HEK293 (cell line): Measurements from ENCODE around the gene RNF40.
A peak's percentile ranks its signal among the peaks of the same experiment; 100 is the strongest.

Experiments used
- CTCF ChIA-PET: fragments of 350-600 bp; formaldehyde crosslinking; extraction: SDS; loops from one replicate; lab custom pipeline; 2021; ENCODE audit warnings: antibody characterized with exemption; lab: Yijun Ruan, JAX
- POLR2A ChIA-PET: fragments of 300-600 bp; formaldehyde crosslinking; extraction: SDS; loops from one replicate; lab custom pipeline; 2020; ENCODE audit warnings: antibody characterized with exemption, inconsistent platforms; lab: Yijun Ruan, JAX
- H3K27ac ChIP-seq: fragments of 200-500 bp; sonication (Bioruptor generic); 2 replicates; pipeline ENCODE4 v1.5.1; 2014; ENCODE audit warnings: low read depth, low read length, control low read depth, inconsistent platforms; ENCODE audit errors: extremely low read depth
- H3K36me3 ChIP-seq, 2 experiments: fragments of 200-500 bp in 1 of 2; sonication (Bioruptor generic) in 1 of 2; 1 replicate in 1 of 2; 2 replicates in 1 of 2; pipeline ENCODE4 v1.5.1; 2014 to 2017; ENCODE audit warnings: inconsistent platforms in 2 of 2, low read length in 2 of 2; ENCODE audit not compliant: control insufficient read depth in 2 of 2, insufficient read depth in 1 of 2
- H3K4me1 ChIP-seq: fragments of 200-500 bp; sonication (Bioruptor generic); 2 replicates; pipeline ENCODE4 v1.5.1; 2014; ENCODE audit warnings: mild to moderate bottlenecking, low read length, inconsistent platforms; ENCODE audit not compliant: control insufficient read depth, insufficient read depth
- H3K4me3 ChIP-seq: 2 replicates; pipeline ENCODE4 v1.5.1; 2011; ENCODE audit warnings: low read depth, mild to moderate bottlenecking, control low read depth, low read length, moderate library complexity
- H3K9me3 ChIP-seq: fragments of 200-500 bp; sonication (Bioruptor generic); 2 replicates; pipeline ENCODE4 v1.5.1; 2014; ENCODE audit warnings: low read depth, low read length, inconsistent platforms; ENCODE audit not compliant: control insufficient read depth, insufficient read depth
- SP2 ChIP-seq: fragments of 450-650 bp; formaldehyde crosslinking; IDR thresholded peaks from 2 replicates; pipeline ENCODE4 v1.5.1; 2016; ENCODE audit warnings: missing biosample characterization, missing genetic modification characterization
- WT1 ChIP-seq: fragments of 450-650 bp; formaldehyde crosslinking; IDR thresholded peaks from 2 replicates; pipeline ENCODE4 v1.5.1; 2016; ENCODE audit warnings: missing biosample characterization, missing genetic modification characterization
- YY1 ChIP-seq: fragments of 450-650 bp; formaldehyde crosslinking; IDR thresholded peaks from 2 replicates; pipeline ENCODE4 v1.5.1; 2018; ENCODE audit warnings: missing biosample characterization, missing genetic modification characterization
- ZFP37 ChIP-seq: fragments of 450-650 bp; formaldehyde crosslinking; IDR thresholded peaks from 2 replicates; pipeline ENCODE4 v1.5.1; 2016; ENCODE audit warnings: missing biosample characterization, missing genetic modification characterization
- ZNF10 ChIP-seq: fragments of 450-650 bp; formaldehyde crosslinking; IDR thresholded peaks from 2 replicates; pipeline ENCODE4 v1.5.1; 2017; ENCODE audit warnings: missing biosample characterization, missing genetic modification characterization
- ZNF155 ChIP-seq: fragments of 450-650 bp; formaldehyde crosslinking; IDR thresholded peaks from 2 replicates; pipeline ENCODE4 v1.5.1; 2016; ENCODE audit warnings: missing biosample characterization, missing genetic modification characterization
- ZNF174 ChIP-seq: fragments of 450-650 bp; formaldehyde crosslinking; IDR thresholded peaks from 2 replicates; pipeline ENCODE4 v1.5.0; 2017; ENCODE audit warnings: missing biosample characterization, mild to moderate bottlenecking, missing genetic modification characterization
- ZNF19 ChIP-seq: fragments of 450-650 bp; formaldehyde crosslinking; IDR thresholded peaks from 2 replicates; pipeline ENCODE4; 2016; ENCODE audit warnings: missing biosample characterization, missing genetic modification characterization, low read depth
- ZNF354C ChIP-seq: fragments of 450-650 bp; formaldehyde crosslinking; IDR thresholded peaks from 2 replicates; pipeline ENCODE4 v1.5.1; 2016; ENCODE audit warnings: missing biosample characterization, missing genetic modification characterization, low read depth, borderline replicate concordance
- ZNF600 ChIP-seq: fragments of 450-650 bp; formaldehyde crosslinking; IDR thresholded peaks from 2 replicates; pipeline ENCODE4 v1.5.1; 2016; ENCODE audit warnings: missing biosample characterization, missing genetic modification characterization
- TF ChIP-seq, protein P1 (sequence below): fragments of 450-650 bp; formaldehyde crosslinking; IDR thresholded peaks from 2 replicates; pipeline ENCODE4 v1.5.1; 2017; ENCODE audit warnings: missing biosample characterization, missing genetic modification characterization

The RNF40 gene

DNA sequence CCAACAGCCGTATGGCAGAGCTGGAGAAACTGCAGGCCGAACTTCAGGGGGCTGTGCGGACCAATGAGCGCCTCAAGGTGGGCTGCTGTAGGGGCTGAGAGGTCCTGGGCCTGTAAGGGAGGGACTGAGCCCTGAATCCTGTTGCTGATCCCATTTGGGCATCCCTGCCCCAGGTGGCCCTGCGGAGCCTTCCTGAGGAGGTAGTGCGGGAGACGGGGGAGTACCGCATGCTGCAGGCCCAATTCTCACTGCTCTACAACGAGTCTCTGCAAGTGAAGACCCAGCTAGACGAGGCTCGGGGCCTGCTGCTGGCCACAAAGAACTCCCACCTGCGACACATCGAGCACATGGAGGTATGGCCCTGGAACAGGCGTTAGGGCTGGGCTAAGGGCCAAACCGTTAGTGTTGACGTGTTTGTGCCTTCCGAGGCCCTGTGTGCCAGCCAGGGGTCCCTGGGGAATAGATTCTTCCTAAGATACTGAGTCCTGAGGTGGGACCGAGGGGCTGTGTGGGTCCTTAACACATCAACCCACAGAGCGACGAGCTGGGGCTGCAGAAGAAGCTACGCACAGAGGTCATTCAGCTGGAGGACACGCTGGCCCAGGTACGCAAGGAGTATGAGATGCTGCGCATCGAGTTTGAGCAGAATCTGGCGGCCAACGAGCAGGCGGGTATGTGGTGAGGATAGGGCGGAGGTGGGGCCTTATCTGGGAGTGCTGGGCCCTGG, 4.2 kb downstream of the RNF40 start (continued):
- no peak for TF ChIP-seq ZNF174 (tag by site-specific recombination)
- TF ChIP-seq WT1 (tag by site-specific recombination): no peak
- no peak for TF ChIP-seq SP2 (tag by site-specific recombination)
- no peak for TF ChIP-seq ZNF19

- Histone ChIP-seq H3K36me3 (peaks cover 26 to 93% of the 10 kb centered on the region in 2 experiments; a peak in 2 of 3 replicates), H3K27ac (no peak overlapping the region), H3K9me3 (no peaks in the 10 kb centered on the region), H3K4me3 (no peak overlapping the region), H3K4me1 (0 out of 2 replicates have a peak, but pooled peaks cover 4% of the 10 kb centered on the region)
- ChIA-PET POLR2A (interaction anchor here (1.8 to 4.8 kb wide), 2 partner anchors 8 to 19 kb away, joined by 5 to 21 read pairs; partner anchors contain the start of gene PHKG2), CTCF (interaction anchor here (0.5 kb wide), 1 partner anchor 12 kb away, joined by 3 read pairs; no protein-coding TSS in a partner anchor)
- TF ChIP-seq YY1 (tag by site-specific recombination): no peak
- TF ChIP-seq, protein P1, sequence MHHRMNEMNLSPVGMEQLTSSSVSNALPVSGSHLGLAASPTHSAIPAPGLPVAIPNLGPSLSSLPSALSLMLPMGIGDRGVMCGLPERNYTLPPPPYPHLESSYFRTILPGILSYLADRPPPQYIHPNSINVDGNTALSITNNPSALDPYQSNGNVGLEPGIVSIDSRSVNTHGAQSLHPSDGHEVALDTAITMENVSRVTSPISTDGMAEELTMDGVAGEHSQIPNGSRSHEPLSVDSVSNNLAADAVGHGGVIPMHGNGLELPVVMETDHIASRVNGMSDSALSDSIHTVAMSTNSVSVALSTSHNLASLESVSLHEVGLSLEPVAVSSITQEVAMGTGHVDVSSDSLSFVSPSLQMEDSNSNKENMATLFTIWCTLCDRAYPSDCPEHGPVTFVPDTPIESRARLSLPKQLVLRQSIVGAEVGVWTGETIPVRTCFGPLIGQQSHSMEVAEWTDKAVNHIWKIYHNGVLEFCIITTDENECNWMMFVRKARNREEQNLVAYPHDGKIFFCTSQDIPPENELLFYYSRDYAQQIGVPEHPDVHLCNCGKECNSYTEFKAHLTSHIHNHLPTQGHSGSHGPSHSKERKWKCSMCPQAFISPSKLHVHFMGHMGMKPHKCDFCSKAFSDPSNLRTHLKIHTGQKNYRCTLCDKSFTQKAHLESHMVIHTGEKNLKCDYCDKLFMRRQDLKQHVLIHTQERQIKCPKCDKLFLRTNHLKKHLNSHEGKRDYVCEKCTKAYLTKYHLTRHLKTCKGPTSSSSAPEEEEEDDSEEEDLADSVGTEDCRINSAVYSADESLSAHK (tag by site-specific recombination): no peak
Observed at GRCh38 chr16:30766933-30767284, 4.8 kb downstream of the RNF40 start.

DNA sequence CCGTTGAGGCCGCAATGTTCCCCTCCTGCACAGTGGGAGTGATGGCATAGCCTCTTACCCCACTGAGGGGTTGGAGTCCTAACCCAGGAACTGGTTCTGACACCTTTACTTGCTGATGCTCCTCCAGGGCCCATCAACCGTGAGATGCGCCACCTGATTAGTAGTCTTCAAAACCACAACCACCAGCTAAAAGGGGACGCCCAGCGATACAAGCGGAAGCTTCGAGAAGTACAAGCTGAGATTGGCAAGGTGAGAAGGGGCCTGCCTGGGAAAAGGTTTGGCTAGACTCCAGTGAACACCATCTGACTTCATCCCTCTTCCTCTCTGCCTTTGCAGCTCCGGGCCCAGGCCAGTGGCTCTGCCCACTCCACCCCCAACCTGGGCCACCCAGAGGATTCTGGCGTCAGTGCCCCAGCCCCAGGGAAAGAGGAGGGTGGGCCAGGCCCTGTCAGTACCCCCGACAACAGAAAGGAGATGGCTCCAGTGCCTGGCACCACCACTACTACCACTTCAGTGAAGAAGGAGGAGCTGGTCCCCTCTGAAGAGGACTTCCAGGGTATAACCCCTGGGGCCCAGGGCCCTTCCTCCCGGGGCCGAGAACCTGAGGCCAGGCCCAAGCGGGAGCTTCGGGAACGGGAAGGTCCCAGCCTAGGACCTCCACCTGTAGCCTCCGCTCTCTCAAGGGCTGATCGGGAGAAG, 5.8 kb downstream of the RNF40 start:
- ChIA-PET CTCF (interaction anchor here (0.5 kb wide), 1 partner anchor 11 kb away, joined by 3 read pairs; no protein-coding TSS in a partner anchor), POLR2A (interaction anchor here (0.7 to 1.9 kb wide), 5 partner anchors 7 to 20 kb away, joined by 3 to 9 read pairs (median 5); partner anchors contain the start of gene PHKG2)
- Histone ChIP-seq H3K4me1 (0 out of 2 replicates have a peak, but pooled peaks cover 2% of the 10 kb centered on the region), H3K36me3 (peaks cover 26 to 100% of the 10 kb centered on the region in 2 experiments; a peak in 2 of 3 replicates), H3K4me3 (no peak overlapping the region), H3K9me3 (no peaks in the 10 kb centered on the region), H3K27ac (no peak overlapping the region)
- TF ChIP-seq ZFP37 (tag by site-specific recombination): no peak
- no peak for TF ChIP-seq ZNF354C (tag by site-specific recombination)
- TF ChIP-seq ZNF10: peak; percentile 56; the same call in 1 of the 2 replicates

DNA sequence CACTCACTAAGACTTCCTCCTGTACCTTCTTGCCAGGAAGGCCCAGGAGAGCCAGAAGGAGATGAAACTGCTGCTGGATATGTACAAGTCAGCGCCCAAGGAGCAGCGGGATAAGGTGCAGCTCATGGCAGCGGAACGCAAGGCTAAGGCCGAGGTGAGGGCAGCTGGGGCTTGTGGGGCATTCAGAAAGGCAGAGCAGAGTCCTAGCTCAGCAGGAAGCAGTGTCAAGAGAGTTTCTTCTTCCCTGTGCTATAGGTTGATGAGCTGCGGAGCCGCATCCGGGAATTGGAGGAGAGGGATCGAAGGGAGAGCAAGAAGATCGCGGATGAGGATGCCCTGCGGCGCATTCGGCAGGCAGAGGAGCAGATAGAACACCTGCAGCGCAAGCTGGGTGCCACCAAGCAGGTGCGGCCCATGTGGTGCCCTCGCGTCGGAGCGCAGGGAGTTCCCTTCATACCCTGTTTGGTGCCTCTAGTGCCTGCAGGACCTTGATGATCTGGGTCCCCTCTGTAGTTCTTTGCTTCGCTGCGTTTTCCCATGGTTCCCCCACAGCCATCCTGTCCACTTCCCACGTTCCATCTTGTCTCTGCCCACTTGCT, 6.6 kb downstream of the RNF40 start:
- Histone ChIP-seq H3K4me3 (no peak overlapping the region), H3K36me3 (peaks cover 26 to 100% of the 10 kb centered on the region in 2 experiments; a peak in 2 of 3 replicates), H3K27ac (no peak overlapping the region), H3K4me1 (no peaks in the 10 kb centered on the region), H3K9me3 (no peaks in the 10 kb centered on the region)
- CTCF ChIA-PET: interaction anchor here (1.2 kb wide), 1 partner anchor 46 kb away, joined by 3 read pairs; no protein-coding TSS in a partner anchor
- TF ChIP-seq ZNF600 (tag by site-specific recombination): peak; percentile 75; the same call in 1 of the 2 replicates
- TF ChIP-seq ZNF155 (tag by site-specific recombination): no peak
- POLR2A ChIA-PET: interaction anchor here (0.5 to 1.9 kb wide), 7 partner anchors 10 to 1915 kb away, joined by 3 to 9 read pairs (median 6); partner anchors contain the start of gene PHKG2
